Endothelial cell of umbilical vein (primary cell): ENCODE results near the gene MCC. TPM values are rescaled to one million over a fixed set of nuclear protein-coding genes. Genes with fewer than 3 reads are reported as not detected.

ENCODE experiments used
- BruUV-seq: library from RNA; stranded (reverse); fragments of 400-500 nt; replicated peaks from 2 replicates; lab custom pipeline; 2021; lab: Mats Ljungman, UMichigan
- CTCF ChIA-PET: fragments of 300-600, 350-600 bp; sonication (Branson Sonifier 250); formaldehyde crosslinking; loops from one replicate; lab custom pipeline; 2021; ENCODE audit warnings: antibody characterized with exemption, inconsistent platforms; lab: Charles Lee
- POLR2A ChIA-PET: fragments of 300-600, 350-600 bp; sonication (Branson Sonifier 250); formaldehyde crosslinking; loops from one replicate; lab custom pipeline; 2021; ENCODE audit warnings: antibody characterized with exemption, inconsistent platforms; lab: Charles Lee
- DNase-seq: peaks from one replicate; pipeline ENCODE4 v3.0.0-alpha.2; 2011; ENCODE audit warnings: low read depth, low spot score
- FAIRE-seq: peaks from 2 replicates; lab custom pipeline; 2011; peaks lifted over from hg19 to GRCh38; lab: Jason Lieb, UNC
- H2AFZ ChIP-seq: 2 replicates; pipeline ENCODE4 v1.6.0; 2012; ENCODE audit warnings: low read depth, low read length, control low read depth, inconsistent platforms
- H3K27ac ChIP-seq: 2 replicates; pipeline ENCODE4 v1.5.1; 2011; ENCODE audit warnings: low read depth, mild to moderate bottlenecking, control low read depth, low read length, moderate library complexity; ENCODE audit not compliant: insufficient read depth
- H3K27me3 ChIP-seq, 2 experiments: 2 replicates each; pipeline versions ENCODE4 v1.6.0 to v1.6.1; 2011; ENCODE audit warnings: low read length in 2 of 2, mixed read lengths in 1 of 2; ENCODE audit not compliant: control insufficient read depth in 2 of 2, insufficient read depth in 2 of 2
- H3K36me3 ChIP-seq, 2 experiments: 2 replicates in 1 of 2; 3 replicates in 1 of 2; pipeline ENCODE4 v1.5.1; 2011; ENCODE audit warnings: low read length in 2 of 2, mild to moderate bottlenecking in 1 of 2, moderate library complexity in 1 of 2; ENCODE audit not compliant: control insufficient read depth in 2 of 2, insufficient read depth in 2 of 2; ENCODE audit errors: extremely low read depth in 1 of 2
- H3K4me1 ChIP-seq: 3 replicates; pipeline ENCODE4 v1.5.1; 2011; ENCODE audit warnings: mild to moderate bottlenecking, low read length; ENCODE audit not compliant: control insufficient read depth, insufficient read depth; ENCODE audit errors: extremely low read depth
- H3K4me2 ChIP-seq: 2 replicates; pipeline ENCODE4 v1.6.1; 2011; ENCODE audit warnings: low read length, control low read depth, mixed read lengths; ENCODE audit not compliant: insufficient read depth
- H3K4me3 ChIP-seq, 3 experiments: fragments of 200-600 bp in 1 of 3; sonication (generic), shearing (Covaris generic) in 1 of 3; replicated peaks in 1 of 3; 2 replicates each; pipeline ENCODE4 v1.5.1; 2011 to 2016; ENCODE audit warnings: control low read depth in 3 of 3, low read length in 3 of 3, mild to moderate bottlenecking in 2 of 3, inconsistent platforms in 1 of 3, low read depth in 1 of 3, moderate library complexity in 1 of 3; ENCODE audit not compliant: insufficient read depth in 1 of 3
- H3K79me2 ChIP-seq: 2 replicates; pipeline ENCODE4 v1.6.0; 2012; ENCODE audit warnings: low read length, inconsistent platforms; ENCODE audit not compliant: control insufficient read depth, insufficient read depth
- H3K9ac ChIP-seq: replicated peaks from 2 replicates; pipeline ENCODE3; 2011; ENCODE audit warnings: low read length, control low read depth; ENCODE audit not compliant: insufficient read depth; ENCODE audit errors: extremely low read depth
- H3K9me1 ChIP-seq: replicated peaks from 3 replicates; pipeline ENCODE4 v1.6.0; 2011; ENCODE audit warnings: mild to moderate bottlenecking, low read length; ENCODE audit not compliant: control insufficient read depth, insufficient read depth; ENCODE audit errors: extremely low read depth
- H3K9me3 ChIP-seq: replicated peaks from 2 replicates; pipeline ENCODE4 v1.5.1; 2012; ENCODE audit warnings: low read length, inconsistent platforms; ENCODE audit not compliant: control insufficient read depth, insufficient read depth
- H4K20me1 ChIP-seq: replicated peaks from 2 replicates; pipeline ENCODE3; 2011; ENCODE audit warnings: mild to moderate bottlenecking, low read length; ENCODE audit not compliant: control insufficient read depth, insufficient read depth; ENCODE audit errors: extremely low read depth
- EZH2 ChIP-seq: IDR thresholded peaks from 2 replicates; pipeline ENCODE4 v1.6.1; 2012; ENCODE audit warnings: borderline replicate concordance, low read depth, mild to moderate bottlenecking, moderate library complexity, low read length, inconsistent platforms; ENCODE audit not compliant: severe bottlenecking
- FOS ChIP-seq: IDR thresholded peaks from 2 replicates; pipeline ENCODE4 v1.6.1; 2011; ENCODE audit warnings: mild to moderate bottlenecking, low read length, moderate library complexity, borderline replicate concordance; ENCODE audit not compliant: insufficient read depth
- GATA2 ChIP-seq: IDR thresholded peaks from 2 replicates; pipeline ENCODE4 v1.7.0; 2011; ENCODE audit warnings: low read depth, mild to moderate bottlenecking, moderate library complexity, mixed read lengths, low read length; ENCODE audit not compliant: insufficient read length, insufficient read depth
- JUN ChIP-seq: IDR thresholded peaks from 2 replicates; pipeline ENCODE4 v1.6.1; 2011; ENCODE audit warnings: borderline replicate concordance, low read depth; ENCODE audit not compliant: insufficient read length, insufficient read depth
- MAX ChIP-seq: IDR thresholded peaks from 2 replicates; pipeline ENCODE4 v1.6.1; 2011; ENCODE audit not compliant: insufficient read depth, insufficient read length
- MYC ChIP-seq: IDR thresholded peaks from one replicate; pipeline ENCODE4 v1.6.1; 2011; ENCODE audit warnings: mild to moderate bottlenecking, low read depth, low read length
- POLR2A ChIP-seq: IDR thresholded peaks from 2 replicates; pipeline ENCODE4 v1.6.1; 2012; ENCODE audit warnings: low read depth, mild to moderate bottlenecking, control low read depth, low read length
- POLR2AphosphoS5 ChIP-seq: IDR thresholded peaks from 2 replicates; pipeline ENCODE4 v1.6.1; 2012; ENCODE audit warnings: low read depth, mild to moderate bottlenecking, control low read depth, low read length, moderate library complexity; ENCODE audit not compliant: insufficient read depth
- dilution Hi-C: fragments of 300-500 bp; cut with MboI; formaldehyde crosslinking; loops from one replicate; pipeline ENCODE4 v1.15.0; 2019; ENCODE audit warnings: low sequenced_read_pairs; ENCODE audit not compliant: extremely low pct_ligation_motif_present
- intact Hi-C: fragments of 100-400 bp; cut with micrococcal nuclease; formaldehyde crosslinking; loops from one replicate; pipeline ENCODE4 v1.10.0; 2022
- polyA plus RNA-seq, 4 experiments: library from polyadenylated mRNA; depleted of rRNA in 3 of 4; stranded (reverse) in 3 of 4; unstranded in 1 of 4; fragments of >200 nt; gene quantifications; 2 replicates each; pipeline versions ENCODE4 v1.2.1 to v1.2.3, GENCODE V29; 2011 to 2012; ENCODE audit warnings: missing spikeins in 1 of 4
- total RNA-seq: library from RNA; stranded (reverse); gene quantifications from 2 replicates; pipeline ENCODE4 v1.2.3, GENCODE V29; 2021
- TF ChIP-seq, protein P1 (sequence below), 2 donors: IDR thresholded peaks; 1 replicate in 1 of 2; 2 replicates in 1 of 2; pipeline ENCODE4 v1.5.1; 2011; ENCODE audit warnings: low read length in 2 of 2, mild to moderate bottlenecking in 2 of 2, moderate library complexity in 2 of 2, control low read depth in 1 of 2, inconsistent platforms in 1 of 2, low read depth in 1 of 2; ENCODE audit not compliant: insufficient read depth in 1 of 2; ENCODE audit errors: extremely low read depth in 1 of 2

The MCC gene
- total and polyA plus RNA-seq, 2 donors (not counting 3 experiments of a cell fraction or from before 2014, with no cell fraction given), result 6.9 to 27.5 TPM

DNA sequence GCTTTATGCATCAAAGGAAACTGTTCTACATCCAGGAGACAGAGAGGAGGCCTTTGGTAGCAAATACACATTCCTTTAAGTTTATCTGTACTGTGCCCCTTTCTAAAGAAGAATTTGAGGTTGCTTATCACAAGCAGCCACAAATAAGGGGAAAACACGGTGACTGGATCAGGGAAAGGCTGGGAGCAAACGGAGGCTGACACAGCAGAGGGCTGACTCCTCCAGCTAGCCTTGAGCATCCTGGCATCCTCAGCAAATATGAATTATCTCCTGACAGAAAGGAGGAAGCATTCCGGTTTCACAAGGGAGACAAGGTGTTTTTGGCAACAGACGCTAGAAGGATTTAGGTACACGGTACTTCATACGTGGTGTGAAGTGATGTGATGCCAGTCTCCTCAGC, 378.1 kb downstream of the MCC start:
- H3K4me3 ChIP-seq, result no peak overlapping the region
- H3K79me2 ChIP-seq, result no peaks in the 10 kb centered on the region
- no peaks in the 10 kb centered on the region for H3K27me3 ChIP-seq
- H2AFZ ChIP-seq, result no peak overlapping the region
- no TSS peak for BruUV-seq
- TF ChIP-seq MYC, result no peak
- no peak for TF ChIP-seq POLR2A
- TF ChIP-seq, protein P1, sequence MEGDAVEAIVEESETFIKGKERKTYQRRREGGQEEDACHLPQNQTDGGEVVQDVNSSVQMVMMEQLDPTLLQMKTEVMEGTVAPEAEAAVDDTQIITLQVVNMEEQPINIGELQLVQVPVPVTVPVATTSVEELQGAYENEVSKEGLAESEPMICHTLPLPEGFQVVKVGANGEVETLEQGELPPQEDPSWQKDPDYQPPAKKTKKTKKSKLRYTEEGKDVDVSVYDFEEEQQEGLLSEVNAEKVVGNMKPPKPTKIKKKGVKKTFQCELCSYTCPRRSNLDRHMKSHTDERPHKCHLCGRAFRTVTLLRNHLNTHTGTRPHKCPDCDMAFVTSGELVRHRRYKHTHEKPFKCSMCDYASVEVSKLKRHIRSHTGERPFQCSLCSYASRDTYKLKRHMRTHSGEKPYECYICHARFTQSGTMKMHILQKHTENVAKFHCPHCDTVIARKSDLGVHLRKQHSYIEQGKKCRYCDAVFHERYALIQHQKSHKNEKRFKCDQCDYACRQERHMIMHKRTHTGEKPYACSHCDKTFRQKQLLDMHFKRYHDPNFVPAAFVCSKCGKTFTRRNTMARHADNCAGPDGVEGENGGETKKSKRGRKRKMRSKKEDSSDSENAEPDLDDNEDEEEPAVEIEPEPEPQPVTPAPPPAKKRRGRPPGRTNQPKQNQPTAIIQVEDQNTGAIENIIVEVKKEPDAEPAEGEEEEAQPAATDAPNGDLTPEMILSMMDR (IDR thresholded peaks at IDR 0.05; ENCODE audit: extremely low read depth in 1 of 2, insufficient read depth in 1 of 2, low read depth in 1 of 2, low read length in 2 of 2), result no peak
- TF ChIP-seq GATA2, result no peak
- TF ChIP-seq POLR2AphosphoS5, result no peak
- TF ChIP-seq FOS, result no peak
- no peak for TF ChIP-seq EZH2
- TF ChIP-seq JUN, result no peak
- TF ChIP-seq MAX, result no peak
- FAIRE-seq, result no peak
- H4K20me1 ChIP-seq, result no peaks in the 10 kb centered on the region
- H3K9me1 ChIP-seq, result no peaks in the 10 kb centered on the region
- no peaks in the 10 kb centered on the region for H3K36me3 ChIP-seq
- H3K9ac ChIP-seq, result no peak overlapping the region
- CTCF ChIA-PET, result interaction anchor here (0.6 kb wide), 1 partner anchor 114 kb away, joined by 5 read pairs; no protein-coding TSS in a partner anchor
- no peak overlapping the region for H3K4me2 ChIP-seq
- dilution Hi-C loops (no loop called here), intact Hi-C loops (no loop called here)
- peaks cover 2% of the 10 kb centered on the region for H3K4me1 ChIP-seq
- DNase-seq, result no peak
- no peaks in the 10 kb centered on the region for H3K9me3 ChIP-seq
- H3K27ac ChIP-seq, result no peak overlapping the region
- POLR2A ChIA-PET, result no interaction called here
